Small intestine (tissue), 7 donors: ENCODE data around the gene PPM1L. TPM values are rescaled to one million over a fixed set of nuclear protein-coding genes. Genes with fewer than 3 reads are reported as not detected.
A peak's percentile ranks its signal among the peaks of the same experiment; 100 is the strongest.
"Not testable (repeated sequence)": the region's sequence is repeated elsewhere in the genome, so short reads cannot be mapped to it uniquely, and the experiment has no call there.

Source experiments
- DNase-seq, 2 donors: peaks; one replicate each; pipeline versions ENCODE4 v3.0.0 to v3.0.0-alpha.2; 2013
- FAIRE-seq: peaks from 2 replicates; lab custom pipeline; 2012; peaks lifted over from hg19 to GRCh38; lab: Jason Lieb, UNC
- H3K27ac ChIP-seq, 3 donors: one replicate each; pipeline ENCODE4 v1.5.1; 2013; ENCODE audit warnings: low read length in 2 of 3, mild to moderate bottlenecking in 2 of 3, control low read depth in 1 of 3, inconsistent platforms in 1 of 3, low read depth in 1 of 3, moderate library complexity in 1 of 3
- H3K27me3 ChIP-seq, 3 donors: one replicate each; pipeline ENCODE4 v1.6.1; 2013; ENCODE audit warnings: low read length in 3 of 3, inconsistent platforms in 1 of 3; ENCODE audit not compliant: control insufficient read depth in 3 of 3, insufficient read depth in 3 of 3
- H3K36me3 ChIP-seq, 3 donors: one replicate each; pipeline ENCODE4 v1.6.1; 2013; ENCODE audit warnings: low read length in 3 of 3, inconsistent platforms in 1 of 3, low read depth in 1 of 3, mild to moderate bottlenecking in 1 of 3, moderate library complexity in 1 of 3; ENCODE audit not compliant: control insufficient read depth in 3 of 3, insufficient read depth in 2 of 3
- H3K4me1 ChIP-seq, 3 donors: one replicate each; pipeline ENCODE4 v1.6.1; 2013; ENCODE audit warnings: low read length in 2 of 3, inconsistent platforms in 1 of 3, low read depth in 1 of 3, mild to moderate bottlenecking in 1 of 3, moderate library complexity in 1 of 3; ENCODE audit not compliant: control insufficient read depth in 3 of 3, insufficient read depth in 2 of 3
- H3K4me3 ChIP-seq, 3 donors: one replicate each; pipeline ENCODE4 v1.5.1; 2013; ENCODE audit warnings: low read length in 3 of 3, control low read depth in 1 of 3, inconsistent platforms in 1 of 3, low read depth in 1 of 3, mild to moderate bottlenecking in 1 of 3, moderate library complexity in 1 of 3
- H3K9me3 ChIP-seq, 2 donors: one replicate each; pipeline ENCODE4 v1.6.1; 2013; ENCODE audit warnings: low read depth in 1 of 2, low read length in 1 of 2; ENCODE audit not compliant: control insufficient read depth in 2 of 2, insufficient read depth in 1 of 2
- WGBS, 3 donors: extraction: QIAGEN DNeasy Blood & Tissue Kit; methylation state at CpG; one replicate each; pipeline ENCODE4 v1.1.7; 2013; 5-methylcytosine and 5-hydroxymethylcytosine counted together
- polyA plus RNA-seq, 4 donors: library from polyadenylated mRNA; stranded (reverse) in 3 of 4; unstranded in 1 of 4; fragments of 200-250 nt in 3 of 4; fragments of 120-200 nt in 1 of 4; gene quantifications; one replicate each; pipeline versions ENCODE4 v1.2.1 to v1.2.3, GENCODE V29; 2013
- donor health status: healthy with polysubstance abuse.
- donor health status: control.
- donor health status: control.
- donor health status: Bipolar disorder and iron deficiency.
- donor health status: healthy.

PPM1L gene
- polyA plus RNA-seq, 4 donors: 0.27 to 3.2 (median 1.4) TPM

- WGBS, 3 donors: 68 to 92% (median 88%) methylated on average over 2 of the region's 2 CpGs
- H3K27me3 ChIP-seq: no peaks in the 10 kb centered on the region
- FAIRE-seq: no peak
These were observed 252.1 kb downstream of the PPM1L start for GRCh38 chr3:161008086-161008485.

GRCh38 chr3:161010151-161010550, 254.1 kb downstream of the PPM1L start:
- H3K27me3 ChIP-seq, H3K36me3 ChIP-seq, H3K4me3 ChIP-seq, H3K27ac ChIP-seq, FAIRE-seq, H3K4me1 ChIP-seq, DNase-seq, H3K9me3 ChIP-seq: not testable (repeated sequence)
- 75 to 100% (median 100%) methylated on average over 1 to 2 of the region's 2 CpGs for WGBS, 3 donors

More at GRCh38 chr3:161008086-161008485, 252.1 kb downstream of the PPM1L start:
- Histone ChIP-seq H3K4me3 (no peak overlapping the region), H3K27ac (no peak overlapping the region), H3K36me3 (no peaks in the 10 kb centered on the region), H3K4me1 (no peaks in the 10 kb centered on the region), H3K9me3 (no peaks in the 10 kb centered on the region)
- no peak for DNase-seq

- no peaks in the 10 kb centered on the region for H3K36me3 ChIP-seq
- no peak for DNase-seq
- 81 to 88% (median 86%) methylated on average over 4 of the region's 4 CpGs for WGBS, 3 donors
- no peak overlapping the region for H3K4me3 ChIP-seq
- H3K27me3 ChIP-seq: no peaks in the 10 kb centered on the region
- H3K27ac ChIP-seq: no peak overlapping the region
- no peaks in the 10 kb centered on the region for H3K9me3 ChIP-seq
- no peaks in the 10 kb centered on the region for H3K4me1 ChIP-seq
- FAIRE-seq: no peak
These were observed 259.1 kb downstream of the PPM1L start for GRCh38 chr3:161014843-161015749.

GRCh38 chr3:161016417-161017313, 260.6 kb downstream of the PPM1L start:
- WGBS, 3 donors: 86 to 88% (median 86%) methylated on average over 6 of the region's 6 CpGs
- Histone ChIP-seq H3K36me3 (no peaks in the 10 kb centered on the region), H3K9me3 (no peaks in the 10 kb centered on the region), H3K27ac (no peak overlapping the region), H3K4me1 (no peaks in the 10 kb centered on the region), H3K27me3 (no peaks in the 10 kb centered on the region), H3K4me3 (no peak overlapping the region)
- DNase-seq: no peak
- FAIRE-seq: no peak

GRCh38 chr3:161017971-161018370, 261.9 kb downstream of the PPM1L start:
- no peaks in the 10 kb centered on the region for H3K27me3 ChIP-seq
- no peak overlapping the region for H3K4me3 ChIP-seq
- DNase-seq (no peak), FAIRE-seq (no peak)
- no peaks in the 10 kb centered on the region for H3K4me1 ChIP-seq
- no peak overlapping the region for H3K27ac ChIP-seq
- H3K36me3 ChIP-seq: no peaks in the 10 kb centered on the region
- WGBS, 3 donors: 87 to 89% (median 88%) methylated on average over 2 of the region's 2 CpGs
- H3K9me3 ChIP-seq: peaks cover 0 to 5% of the 10 kb centered on the region in 2 donors

GRCh38 chr3:161020256-161020655, 264.2 kb downstream of the PPM1L start:
- no peak for FAIRE-seq
- DNase-seq: no peak
- H3K4me3 ChIP-seq: no peak overlapping the region
- peaks cover 0 to 11% of the 10 kb centered on the region in 2 donors for H3K9me3 ChIP-seq
- no peaks in the 10 kb centered on the region for H3K27me3 ChIP-seq
- H3K27ac ChIP-seq: no peak overlapping the region
- no peaks in the 10 kb centered on the region for H3K4me1 ChIP-seq
- H3K36me3 ChIP-seq: no peaks in the 10 kb centered on the region

GRCh38 chr3:161025911-161026310, 269.9 kb downstream of the PPM1L start:
- Histone ChIP-seq H3K4me3 (no peak overlapping the region), H3K27me3 (no peaks in the 10 kb centered on the region), H3K9me3 (peaks cover 0 to 11% of the 10 kb centered on the region in 2 donors), H3K27ac (no peak overlapping the region), H3K36me3 (no peaks in the 10 kb centered on the region), H3K4me1 (no peaks in the 10 kb centered on the region)
- FAIRE-seq (peak; percentile 55), DNase-seq (no peak)
- WGBS, 3 donors: 57 to 92% (median 91%) methylated on average over 1 of the region's 1 CpG
